ENCODE data around the gene RAPGEF5.

The RAPGEF5 gene

DNA sequence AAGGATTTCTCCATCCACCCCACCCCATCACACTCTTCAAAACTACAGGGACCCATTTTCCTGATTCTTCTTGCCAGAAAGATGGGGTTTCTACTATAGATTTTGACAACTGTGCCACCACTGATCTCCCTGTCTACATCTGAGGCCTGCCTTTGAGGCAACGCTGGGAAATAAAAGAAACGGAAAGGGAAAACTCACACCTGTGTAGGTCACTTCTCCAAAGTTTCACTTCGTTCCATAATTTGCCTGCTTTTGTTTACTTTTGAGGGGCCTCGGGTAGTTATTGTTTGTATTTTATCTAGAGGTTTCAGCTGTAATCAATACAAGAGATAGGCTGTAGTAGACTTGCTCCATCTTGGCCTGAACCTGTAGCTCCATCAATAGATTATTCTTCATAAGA lies 56.1 kb downstream of the RAPGEF5 start:
- DNase-seq, result no peak

- DNase-seq, result no peak
Measured at GRCh38 chr7:22296916-22297315, 60.0 kb downstream of the RAPGEF5 start.

- no peak for DNase-seq
Measured at GRCh38 chr7:22296265-22296566, 60.7 kb downstream of the RAPGEF5 start.

DNA sequence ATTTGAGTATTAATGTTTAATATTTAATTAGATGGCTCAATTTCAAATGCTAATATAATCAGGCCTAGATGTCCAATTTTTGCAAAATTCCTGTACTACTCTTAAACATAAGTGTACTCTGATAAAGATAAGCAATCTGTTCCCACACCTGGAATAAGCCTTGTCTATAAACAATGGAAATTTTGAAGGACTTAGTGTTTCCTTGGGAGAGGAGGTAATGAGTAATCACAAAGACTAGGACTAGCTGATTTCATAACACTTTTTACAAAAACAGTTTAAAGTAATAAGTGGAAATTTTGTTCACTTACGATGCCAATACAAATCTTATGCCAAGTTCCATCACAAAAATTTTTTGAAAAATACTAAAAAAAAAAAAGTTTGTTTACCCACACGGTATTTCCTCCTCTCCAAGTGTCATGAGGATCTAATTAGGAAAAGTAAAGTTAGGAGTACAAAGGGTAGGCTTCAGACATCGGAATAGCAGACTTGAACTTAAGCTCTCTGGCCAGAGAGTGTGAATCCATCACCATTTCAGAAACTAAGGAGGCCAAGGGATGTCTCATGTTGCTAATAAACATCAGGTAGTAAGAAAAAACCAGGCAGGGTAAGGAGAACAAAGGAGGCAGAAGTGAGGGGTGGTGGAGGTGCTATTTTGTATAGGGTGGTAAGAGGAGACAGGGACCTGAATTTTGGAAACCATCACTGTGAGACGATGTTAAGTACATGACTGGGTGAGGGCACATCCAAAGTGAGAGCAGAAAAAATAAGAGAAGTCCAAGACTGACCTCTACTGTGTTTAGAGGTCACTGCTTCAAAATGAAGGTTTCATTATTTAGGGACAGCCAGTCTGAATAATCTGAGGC lies 61.3 kb downstream of the RAPGEF5 start:
- no peak for DNase-seq

DNA sequence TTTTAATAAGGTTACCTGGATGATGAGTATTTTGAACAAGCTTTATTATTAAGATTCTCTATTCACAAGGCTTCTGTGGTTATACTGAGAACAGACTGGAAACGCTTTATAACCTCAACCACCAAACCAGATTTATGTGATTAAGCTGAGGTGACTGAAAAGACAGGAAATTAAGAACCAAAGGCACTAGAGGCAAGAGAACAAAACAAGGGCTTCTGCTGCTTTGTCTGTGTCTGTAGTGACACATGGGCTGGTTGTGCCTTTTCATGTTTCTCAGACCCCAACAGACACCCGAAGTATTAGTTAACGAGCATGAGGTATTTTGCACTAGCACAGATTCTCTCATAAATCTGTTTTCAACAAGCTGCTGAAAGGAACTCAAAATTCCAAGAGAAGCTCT lies 64.4 kb downstream of the RAPGEF5 start:
- no peak for DNase-seq

DNA sequence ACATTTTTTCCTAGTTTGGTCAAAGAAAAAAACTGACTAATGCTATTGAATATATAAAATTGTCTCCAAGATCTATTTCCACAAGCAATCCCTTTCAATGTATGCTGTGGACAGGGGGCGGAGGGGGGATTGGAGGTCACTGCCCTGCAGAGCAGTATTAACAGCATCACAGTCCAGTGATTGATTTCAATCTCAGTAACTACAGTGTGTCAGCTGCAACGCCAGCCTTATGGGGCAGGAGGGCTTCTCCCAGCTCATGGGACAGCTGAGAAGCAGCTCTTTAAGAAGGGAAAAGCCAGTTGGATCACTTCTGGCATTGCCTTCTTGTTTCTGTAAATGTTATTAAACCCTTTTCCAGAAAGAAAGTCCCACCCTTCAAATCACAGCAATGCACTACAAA lies 65.0 kb downstream of the RAPGEF5 start:
- DNase-seq, result no peak

GRCh38 chr7:22288202-22288601 lies 68.8 kb downstream of the RAPGEF5 start:
- no peak for DNase-seq

GRCh38 chr7:22287412-22287811 lies 69.5 kb downstream of the RAPGEF5 start:
- no peak for DNase-seq

DNA sequence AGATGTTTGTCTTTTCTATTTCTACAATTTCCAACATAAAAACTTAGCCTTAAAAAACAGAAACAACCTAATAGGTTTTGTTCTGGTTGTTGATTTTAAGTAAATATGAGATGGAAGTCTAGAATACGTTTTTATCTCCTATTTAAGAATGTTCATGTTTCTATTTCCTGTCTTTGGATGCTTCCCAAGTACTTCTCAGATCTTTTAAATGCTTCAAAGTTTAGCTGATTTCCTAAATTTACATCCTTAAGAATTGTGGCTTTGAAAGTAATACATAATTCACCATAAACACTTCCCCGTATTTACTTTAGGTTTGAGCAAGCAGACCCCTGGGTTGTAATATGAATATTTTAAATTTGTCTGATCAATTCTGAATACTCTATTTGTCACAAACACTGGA lies 70.5 kb downstream of the RAPGEF5 start:
- no peak for DNase-seq

- no peak for DNase-seq
Measured at GRCh38 chr7:22281481-22281880, 75.5 kb downstream of the RAPGEF5 start.

DNA sequence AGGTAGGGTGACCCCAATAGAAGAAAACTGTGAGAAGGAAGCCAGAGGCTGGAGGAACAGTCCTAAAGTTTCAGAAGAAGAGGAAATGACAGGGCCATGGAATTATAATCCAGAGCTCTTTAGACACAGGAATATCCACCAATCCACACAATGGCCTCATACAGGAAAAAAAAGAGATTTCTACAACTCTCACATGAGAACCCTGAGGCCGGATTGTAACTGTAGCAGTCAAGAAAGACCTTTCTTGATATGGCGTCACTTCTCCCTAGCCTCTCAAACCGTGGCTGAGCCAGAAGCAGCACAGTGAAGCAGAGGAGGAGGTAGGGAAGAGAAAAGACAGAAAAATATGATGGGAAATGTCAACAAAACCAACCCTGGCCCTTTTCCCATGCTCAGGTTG lies 76.9 kb downstream of the RAPGEF5 start:
- no peak for DNase-seq

- DNase-seq, result no peak
Measured at GRCh38 chr7:22278660-22279059, 78.3 kb downstream of the RAPGEF5 start.

DNA sequence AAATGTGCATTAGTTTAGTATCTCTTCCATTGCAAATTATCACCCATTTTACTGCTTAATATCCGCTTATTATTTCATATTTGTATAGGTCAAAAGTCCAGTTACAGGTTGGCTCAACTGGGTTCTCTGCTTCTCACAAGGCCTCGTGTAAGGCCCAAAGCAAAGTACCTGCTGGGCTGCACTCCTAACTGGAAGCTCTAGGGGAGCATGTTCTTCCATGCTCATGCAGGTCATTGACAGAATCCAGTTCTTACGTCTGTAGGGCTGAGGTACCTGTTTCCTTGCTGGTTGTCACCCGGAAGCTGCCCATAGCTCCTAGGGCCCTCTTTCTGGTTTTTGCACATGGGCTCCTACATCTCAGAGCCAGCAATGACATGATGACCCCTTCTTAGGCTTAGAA lies 79.6 kb downstream of the RAPGEF5 start:
- DNase-seq, result no peak

DNA sequence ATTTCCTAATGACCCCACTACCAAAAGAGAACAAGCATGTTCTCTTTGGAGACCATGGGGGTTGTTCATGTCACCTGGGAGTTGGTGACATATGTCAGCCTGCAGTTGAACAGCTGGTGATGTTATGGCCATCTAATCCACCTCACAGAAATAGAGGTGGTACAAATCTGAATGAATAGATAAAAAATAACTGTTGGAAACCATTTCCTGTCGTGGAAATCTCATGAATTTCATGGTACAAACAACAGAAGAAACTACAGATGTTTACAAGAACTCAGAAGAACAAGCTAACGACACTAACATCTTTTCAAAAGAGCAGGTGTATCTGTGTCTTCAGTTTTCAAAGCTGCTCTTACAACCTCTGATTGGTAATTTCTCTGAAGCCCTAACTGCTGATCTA lies 81.3 kb downstream of the RAPGEF5 start:
- no peak for DNase-seq

- no peak for DNase-seq
Measured at GRCh38 chr7:22271311-22271710, 85.6 kb downstream of the RAPGEF5 start.

- DNase-seq, result no peak
Measured at GRCh38 chr7:22270371-22270770, 86.6 kb downstream of the RAPGEF5 start.

DNA sequence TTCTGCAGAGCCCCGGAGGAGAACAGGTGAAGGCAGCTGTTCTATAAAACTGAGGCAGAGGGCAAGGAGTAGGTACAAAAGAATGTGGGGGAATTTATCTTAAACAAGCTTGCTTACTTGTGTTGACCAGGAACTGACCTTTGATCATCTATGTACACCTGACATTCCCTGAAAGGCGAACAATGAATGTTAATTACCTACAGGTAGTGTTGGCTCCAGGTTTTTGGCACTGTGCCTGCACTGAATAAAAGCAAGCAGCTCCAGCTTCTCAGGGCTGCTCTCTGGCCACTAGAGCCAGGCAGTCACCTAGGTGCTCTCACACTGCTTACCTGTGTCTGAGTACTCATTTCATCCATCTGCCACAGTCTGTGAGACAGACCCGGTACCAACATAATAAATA lies 87.0 kb downstream of the RAPGEF5 start:
- no peak for DNase-seq

DNA sequence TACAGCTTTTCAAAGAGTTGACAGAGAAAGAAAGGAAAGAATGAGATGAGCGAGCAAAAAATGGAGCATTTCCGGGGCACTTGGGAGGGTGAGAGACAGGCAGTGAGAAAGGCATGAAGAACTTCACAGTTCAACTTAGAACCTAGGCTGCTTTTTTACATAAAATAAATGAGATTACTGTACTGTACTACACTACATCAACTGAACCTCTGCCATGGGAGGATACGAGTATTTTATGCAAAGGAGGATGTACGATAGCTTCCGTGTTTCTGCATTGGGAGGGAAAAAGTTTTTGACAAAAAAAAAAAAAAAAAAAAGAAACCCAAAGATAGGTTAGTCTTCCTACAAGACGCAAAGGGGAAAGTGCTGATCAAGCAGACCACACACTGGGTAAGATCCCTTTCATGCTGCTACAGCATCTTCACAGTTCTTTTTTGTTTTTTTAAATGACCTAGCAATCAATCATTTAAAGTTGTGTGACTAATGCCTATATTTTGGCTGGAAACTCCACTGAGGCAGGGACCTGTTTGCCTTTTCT lies 88.0 kb downstream of the RAPGEF5 start:
- DNase-seq, result no peak

DNA sequence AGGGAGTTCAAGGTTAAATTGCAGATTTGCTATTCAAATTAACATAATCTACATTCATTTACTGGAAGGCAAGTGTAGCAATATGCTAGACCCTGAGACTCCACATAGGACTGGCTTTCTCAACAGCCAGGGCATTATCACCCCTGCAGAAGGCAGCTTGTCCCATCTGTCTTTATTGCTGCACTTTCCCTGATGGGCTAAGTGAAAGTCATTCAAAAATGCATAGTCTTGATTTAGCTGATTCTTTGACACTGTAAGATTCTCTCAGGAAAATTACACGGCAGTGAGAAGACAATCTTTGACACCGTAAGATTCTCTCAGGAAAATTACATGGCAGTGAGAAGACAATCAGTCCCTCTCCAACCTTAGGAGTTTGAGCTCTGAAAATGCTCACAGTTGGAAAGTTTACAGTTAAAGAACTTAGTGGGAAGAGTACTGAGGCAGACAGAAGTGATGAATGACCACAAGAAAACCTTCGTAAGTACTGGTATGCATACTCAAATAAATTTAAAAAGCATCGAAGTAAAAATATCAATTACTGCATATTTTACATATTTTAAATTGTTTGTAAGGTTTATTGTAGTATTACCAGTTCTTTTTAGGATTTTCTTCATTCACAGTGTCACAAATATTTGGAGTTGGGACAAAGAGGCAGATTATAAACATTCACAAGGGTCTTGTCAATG lies 88.9 kb downstream of the RAPGEF5 start:
- no peak for DNase-seq

- no peak for DNase-seq
Measured at GRCh38 chr7:22262538-22262937, 94.4 kb downstream of the RAPGEF5 start.

GRCh38 chr7:22256541-22257096 lies 100.3 kb downstream of the RAPGEF5 start:
- no peak for DNase-seq

- no peak for DNase-seq
Measured at GRCh38 chr7:22255834-22256233, 101.1 kb downstream of the RAPGEF5 start.

GRCh38 chr7:22255342-22255741 lies 101.6 kb downstream of the RAPGEF5 start:
- no peak for DNase-seq

DNA sequence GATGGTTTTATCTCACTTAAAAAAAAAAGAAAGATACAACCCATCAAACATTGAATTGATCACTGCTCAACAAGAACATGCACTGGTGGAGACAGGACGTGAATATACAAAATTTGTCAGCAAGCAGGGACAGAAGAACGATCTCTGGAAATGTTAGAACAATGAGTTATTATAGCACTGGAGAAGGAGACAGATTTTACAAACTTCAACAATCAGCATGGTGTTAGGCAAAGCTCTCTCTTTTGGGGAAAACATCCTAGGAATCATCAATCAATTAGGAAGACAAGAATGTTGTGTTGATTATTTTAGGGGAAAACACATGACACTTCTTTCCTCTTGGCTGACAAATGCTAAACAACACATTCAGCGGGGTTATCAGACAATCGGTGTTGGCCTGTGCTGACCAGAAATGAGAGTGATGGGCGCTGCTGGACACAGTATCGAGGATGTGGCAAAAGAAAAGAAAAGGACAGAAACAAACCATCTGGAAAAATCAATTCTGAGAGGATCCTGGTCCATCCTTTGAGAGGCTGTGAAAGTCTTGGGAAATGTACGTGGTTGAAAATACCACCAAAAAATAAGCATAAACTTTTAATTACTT lies 103.9 kb downstream of the RAPGEF5 start:
- no peak for DNase-seq
